ENCODE measurements around the gene MFRP.

DNA sequence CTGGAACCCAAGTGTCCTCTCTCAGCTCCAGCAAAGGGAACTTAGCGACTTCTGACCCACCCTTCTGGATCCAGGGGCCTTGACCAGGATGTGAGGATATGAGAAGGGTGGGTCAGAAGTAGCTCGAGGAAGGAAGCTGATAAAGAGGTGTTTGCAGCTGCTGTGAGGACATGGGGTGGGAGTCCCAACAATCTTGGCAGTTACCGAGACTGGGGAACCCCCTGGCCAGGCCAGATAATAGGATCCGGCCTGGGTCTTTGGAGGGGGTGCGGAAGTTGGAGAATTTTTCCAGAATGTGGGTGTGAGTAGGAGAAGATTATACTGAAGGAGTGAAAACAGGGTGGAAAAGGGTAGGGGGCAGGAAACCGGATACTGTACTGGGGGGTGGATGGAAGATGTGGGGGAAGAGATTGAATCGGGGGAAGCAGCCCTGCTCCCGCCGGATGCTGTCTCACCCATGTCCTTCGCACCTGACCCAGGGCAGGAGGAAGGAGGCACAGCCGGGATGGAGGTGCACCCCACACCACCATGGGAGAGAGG, 26.7 kb downstream of the MFRP start:
- TF ChIP-seq, protein P1, sequence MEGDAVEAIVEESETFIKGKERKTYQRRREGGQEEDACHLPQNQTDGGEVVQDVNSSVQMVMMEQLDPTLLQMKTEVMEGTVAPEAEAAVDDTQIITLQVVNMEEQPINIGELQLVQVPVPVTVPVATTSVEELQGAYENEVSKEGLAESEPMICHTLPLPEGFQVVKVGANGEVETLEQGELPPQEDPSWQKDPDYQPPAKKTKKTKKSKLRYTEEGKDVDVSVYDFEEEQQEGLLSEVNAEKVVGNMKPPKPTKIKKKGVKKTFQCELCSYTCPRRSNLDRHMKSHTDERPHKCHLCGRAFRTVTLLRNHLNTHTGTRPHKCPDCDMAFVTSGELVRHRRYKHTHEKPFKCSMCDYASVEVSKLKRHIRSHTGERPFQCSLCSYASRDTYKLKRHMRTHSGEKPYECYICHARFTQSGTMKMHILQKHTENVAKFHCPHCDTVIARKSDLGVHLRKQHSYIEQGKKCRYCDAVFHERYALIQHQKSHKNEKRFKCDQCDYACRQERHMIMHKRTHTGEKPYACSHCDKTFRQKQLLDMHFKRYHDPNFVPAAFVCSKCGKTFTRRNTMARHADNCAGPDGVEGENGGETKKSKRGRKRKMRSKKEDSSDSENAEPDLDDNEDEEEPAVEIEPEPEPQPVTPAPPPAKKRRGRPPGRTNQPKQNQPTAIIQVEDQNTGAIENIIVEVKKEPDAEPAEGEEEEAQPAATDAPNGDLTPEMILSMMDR (IDR thresholded peaks at IDR 0.05) = no peak
- no peak for TF ChIP-seq ZFX (IDR thresholded peaks at IDR 0.05; ENCODE audit: borderline replicate concordance)

All from 22Rv1 (cell line).